OCI-LY7 (cell line): ENCODE measurements around the gene BTG2. TPM values are rescaled to one million over a fixed set of nuclear protein-coding genes. Genes with fewer than 3 reads are reported as not detected.

Experiments used
- BruUV-seq: library from RNA; stranded (reverse); fragments of 400-500 nt; replicated peaks from 2 replicates; lab custom pipeline; 2021; lab: Mats Ljungman, UMichigan
- CTCF ChIA-PET: fragments of 300-600 bp; sonication (Branson Sonifier 250); formaldehyde crosslinking; loops from one replicate; lab custom pipeline; 2022; ENCODE audit warnings: antibody characterized with exemption; ENCODE audit not compliant: unreplicated experiment; lab: Charles Lee
- POLR2A ChIA-PET: fragments of 300-600 bp; sonication (Branson Sonifier 250); formaldehyde crosslinking; loops from one replicate; lab custom pipeline; 2022; ENCODE audit warnings: antibody characterized with exemption; lab: Charles Lee
- DNase-seq: peaks from one replicate; pipeline ENCODE4 v3.0.0-alpha.2; 2015; ENCODE audit warnings: low spot score
- H2AFZ ChIP-seq: fragments of 200-600 bp; sonication (generic), shearing (Covaris generic); 2 replicates; pipeline ENCODE4 v1.6.1; 2014; ENCODE audit warnings: mild to moderate bottlenecking, antibody characterized with exemption, low read length, moderate library complexity
- H3K27ac ChIP-seq: fragments of 200-600 bp; sonication (generic); 2 replicates; pipeline ENCODE4 v1.5.1; 2014; ENCODE audit warnings: mixed run types, low read depth, mild to moderate bottlenecking, moderate library complexity, low read length, inconsistent platforms; ENCODE audit not compliant: poor library complexity, severe bottlenecking
- H3K36me3 ChIP-seq: fragments of 200-600 bp; sonication (generic); 2 replicates; pipeline ENCODE4 v1.6.1; 2014; ENCODE audit warnings: mild to moderate bottlenecking, antibody characterized with exemption, low read length, moderate library complexity, mixed read lengths; ENCODE audit not compliant: insufficient read depth
- H3K4me1 ChIP-seq: fragments of 200-600 bp; sonication (generic); 2 replicates; pipeline ENCODE4 v1.5.1; 2014; ENCODE audit warnings: mild to moderate bottlenecking, low read length; ENCODE audit not compliant: insufficient read depth, poor library complexity, severe bottlenecking
- H3K4me2 ChIP-seq: fragments of 200-600 bp; sonication (generic); 2 replicates; pipeline ENCODE4 v1.6.1; 2014; ENCODE audit warnings: mild to moderate bottlenecking, low read length
- H3K4me3 ChIP-seq: fragments of 200-600 bp; sonication (generic); 2 replicates; pipeline ENCODE4 v1.5.1; 2014; ENCODE audit warnings: mild to moderate bottlenecking, low read depth, low read length; ENCODE audit not compliant: poor library complexity, severe bottlenecking
- H3K79me2 ChIP-seq: fragments of 200-600 bp; sonication (generic); 2 replicates; pipeline ENCODE4 v1.6.1; 2016; ENCODE audit warnings: low read depth, mild to moderate bottlenecking, low read length, moderate library complexity, mixed read lengths; ENCODE audit not compliant: insufficient read depth
- H3K9me2 ChIP-seq: fragments of 200-600 bp; sonication (generic); 2 replicates; pipeline ENCODE4 v1.6.1; 2016; ENCODE audit warnings: mild to moderate bottlenecking, low read length, mixed read lengths; ENCODE audit not compliant: insufficient read depth
- H3K9me3 ChIP-seq: fragments of 200-600 bp; sonication (generic); 2 replicates; pipeline ENCODE4 v1.6.1; 2014; ENCODE audit warnings: mild to moderate bottlenecking, mixed run types, low read length, mixed read lengths
- H4K20me1 ChIP-seq: fragments of 200-600 bp; sonication (generic); 2 replicates; pipeline ENCODE4 v1.6.1; 2014; ENCODE audit warnings: mild to moderate bottlenecking, antibody characterized with exemption, low read length, moderate library complexity, mixed read lengths; ENCODE audit not compliant: insufficient read depth
- EZH2phosphoT487 ChIP-seq: fragments of 200-600 bp; sonication (generic); IDR thresholded peaks from 2 replicates; pipeline ENCODE4 v1.6.1; 2018; ENCODE audit warnings: low read depth, borderline replicate concordance, mild to moderate bottlenecking, mixed run types, antibody characterized with exemption, low read length, moderate library complexity, mixed read lengths
- intact Hi-C: fragments of 100-400 bp; cut with micrococcal nuclease; formaldehyde crosslinking; loops from one replicate; pipeline ENCODE4 v1.10.0; 2022; ENCODE audit not compliant: unreplicated experiment
- total RNA-seq, 2 experiments: library from RNA; depleted of rRNA in 1 of 2; stranded (reverse); fragments of >200 nt in 1 of 2; shearing (Covaris generic) in 1 of 2; gene quantifications; 2 replicates each; pipeline ENCODE4 v1.2.3, GENCODE V29; 2014 to 2022
- TF ChIP-seq, protein P1 (sequence below): fragments of 200-600 bp; sonication (generic); conservative IDR thresholded peaks from 2 replicates; pipeline ENCODE4 v1.5.1; 2014; ENCODE audit warnings: mild to moderate bottlenecking, antibody characterized with exemption, low read length, moderate library complexity, mixed read lengths

BTG2 gene
- total RNA-seq, 2 experiments from 2014 or later = 99.5 to 156 TPM

DNA sequence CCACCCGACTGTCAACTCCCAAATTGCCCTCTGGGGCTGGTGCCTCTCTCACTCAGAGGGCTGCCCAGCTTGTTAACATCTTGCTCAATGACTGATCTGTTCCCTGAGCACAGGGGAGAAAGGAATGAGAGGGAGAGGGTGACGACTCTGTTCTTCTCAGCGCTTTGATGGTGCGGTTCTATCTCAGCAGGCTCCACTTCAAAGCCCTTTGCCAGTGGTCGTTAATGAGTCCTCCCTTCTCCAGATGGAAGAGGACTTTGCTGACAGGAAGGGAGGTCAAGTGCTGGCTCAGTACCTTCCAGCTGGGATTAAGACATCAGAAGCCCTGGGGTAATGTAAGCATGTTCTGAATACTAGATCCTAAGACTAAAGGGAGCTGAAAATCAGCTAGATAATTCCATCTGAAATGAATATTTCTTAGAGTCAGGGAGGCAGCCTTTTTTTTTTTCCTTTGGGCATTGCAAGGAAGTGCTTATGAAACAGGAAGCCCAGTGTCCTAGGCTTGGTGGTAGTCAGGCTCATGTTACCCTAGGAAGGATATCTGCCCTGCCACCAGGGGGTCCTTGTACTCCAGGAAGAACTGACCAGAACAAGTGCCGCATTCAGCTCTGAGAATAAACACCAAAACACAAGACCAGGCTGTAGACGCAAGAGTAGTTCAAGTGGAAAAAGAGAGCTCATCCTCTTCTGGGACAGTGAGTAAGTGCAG lies 40.9 kb downstream of the BTG2 start:
- BruUV-seq = no TSS peak
- no peak for TF ChIP-seq EZH2phosphoT487
- TF ChIP-seq, protein P1, sequence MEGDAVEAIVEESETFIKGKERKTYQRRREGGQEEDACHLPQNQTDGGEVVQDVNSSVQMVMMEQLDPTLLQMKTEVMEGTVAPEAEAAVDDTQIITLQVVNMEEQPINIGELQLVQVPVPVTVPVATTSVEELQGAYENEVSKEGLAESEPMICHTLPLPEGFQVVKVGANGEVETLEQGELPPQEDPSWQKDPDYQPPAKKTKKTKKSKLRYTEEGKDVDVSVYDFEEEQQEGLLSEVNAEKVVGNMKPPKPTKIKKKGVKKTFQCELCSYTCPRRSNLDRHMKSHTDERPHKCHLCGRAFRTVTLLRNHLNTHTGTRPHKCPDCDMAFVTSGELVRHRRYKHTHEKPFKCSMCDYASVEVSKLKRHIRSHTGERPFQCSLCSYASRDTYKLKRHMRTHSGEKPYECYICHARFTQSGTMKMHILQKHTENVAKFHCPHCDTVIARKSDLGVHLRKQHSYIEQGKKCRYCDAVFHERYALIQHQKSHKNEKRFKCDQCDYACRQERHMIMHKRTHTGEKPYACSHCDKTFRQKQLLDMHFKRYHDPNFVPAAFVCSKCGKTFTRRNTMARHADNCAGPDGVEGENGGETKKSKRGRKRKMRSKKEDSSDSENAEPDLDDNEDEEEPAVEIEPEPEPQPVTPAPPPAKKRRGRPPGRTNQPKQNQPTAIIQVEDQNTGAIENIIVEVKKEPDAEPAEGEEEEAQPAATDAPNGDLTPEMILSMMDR = peak; percentile 49
- Histone ChIP-seq H3K4me2 (no peak overlapping the region), H3K4me3 (no peak overlapping the region), H4K20me1 (no peaks in the 10 kb centered on the region), H3K9me3 (no peaks in the 10 kb centered on the region), H3K4me1 (peaks cover 13% of the 10 kb centered on the region), H3K9me2 (no peaks in the 10 kb centered on the region), H2AFZ (no peak overlapping the region), H3K27ac (no peak overlapping the region), H3K79me2 (no peaks in the 10 kb centered on the region), H3K36me3 (no peaks in the 10 kb centered on the region)
- intact Hi-C loops = no loop called here
- POLR2A ChIA-PET = interaction anchor here (0.5 to 0.9 kb wide), 5 partner anchors 16 to 147 kb away, joined by 3 to 4 read pairs (median 3); no protein-coding TSS in a partner anchor
- CTCF ChIA-PET = interaction anchor here (0.8 kb wide), 1 partner anchor 75 kb away, joined by 3 read pairs; no protein-coding TSS in a partner anchor
- peak; percentile 30 for DNase-seq

DNA sequence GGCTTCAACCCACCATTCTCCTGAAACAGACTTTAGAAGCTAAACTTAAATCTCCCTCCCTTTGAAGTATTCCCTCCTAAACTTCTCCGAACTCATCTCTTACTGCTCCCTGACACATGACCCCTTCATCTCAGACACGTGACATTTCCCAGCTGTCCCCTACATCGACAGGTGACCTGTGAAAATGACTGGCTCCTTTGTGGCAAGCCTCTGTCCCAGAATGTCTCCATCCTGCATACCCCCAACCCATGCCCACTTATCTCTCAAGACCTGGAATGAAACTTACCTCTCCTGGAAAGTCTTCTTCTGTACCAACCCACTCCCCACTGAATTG lies 41.4 kb downstream of the BTG2 start:
- intact Hi-C loops = no loop called here

More for the DNA sequence above, 41.4 kb downstream of the BTG2 start:
- no peak for DNase-seq
- H4K20me1 ChIP-seq = no peaks in the 10 kb centered on the region
- no peaks in the 10 kb centered on the region for H3K79me2 ChIP-seq
- TF ChIP-seq EZH2phosphoT487 = no peak
- TF ChIP-seq, protein P1 = no peak
- peaks cover 8% of the 10 kb centered on the region for H3K4me1 ChIP-seq
- H3K27ac ChIP-seq = no peak overlapping the region
- CTCF ChIA-PET = interaction anchor here (0.8 kb wide), 1 partner anchor 76 kb away, joined by 3 read pairs; no protein-coding TSS in a partner anchor
- H3K9me3 ChIP-seq = no peaks in the 10 kb centered on the region
- no peak overlapping the region for H3K4me2 ChIP-seq
- POLR2A ChIA-PET = interaction anchor here (0.8 to 1.7 kb wide), 5 partner anchors 10 to 87 kb away, joined by 3 read pairs; no protein-coding TSS in a partner anchor
- H3K9me2 ChIP-seq = no peaks in the 10 kb centered on the region
- H2AFZ ChIP-seq = no peak overlapping the region
- H3K36me3 ChIP-seq = no peaks in the 10 kb centered on the region
- H3K4me3 ChIP-seq = no peak overlapping the region
- BruUV-seq = no TSS peak
